HepG2 (cell line): ENCODE measurements around the gene GLB1L3. TPM values are rescaled to one million over a fixed set of nuclear protein-coding genes. Genes with fewer than 3 reads are reported as not detected.

Experiments
- ATAC-seq: fragments of 200-7000 bp; cut with Tn5 transposase; 3 replicates; pipeline ENCODE4 v1.9.1; 2020; ENCODE audit warnings: mild to moderate bottlenecking, moderate library complexity
- BruUV-seq: library from RNA; stranded (reverse); fragments of 400-500 nt; replicated peaks from 2 replicates; lab custom pipeline; 2021; lab: Mats Ljungman, UMichigan
- CTCF ChIA-PET: fragments of 300-600 bp; formaldehyde crosslinking; extraction: SDS; loops from one replicate; lab custom pipeline; 2021; ENCODE audit warnings: low total read pairs, inconsistent platforms, low intra/inter-chr PET ratio; lab: Yijun Ruan, JAX
- POLR2A ChIA-PET: fragments of 350-600 bp; sonication (Branson Sonifier 250); formaldehyde crosslinking; loops from one replicate; lab custom pipeline; 2020; ENCODE audit warnings: antibody characterized with exemption, inconsistent platforms; lab: Yijun Ruan, JAX
- DNase-seq: peaks from one replicate; pipeline ENCODE4 v3.0.0-alpha.2; 2015; ENCODE audit warnings: low spot score
- FAIRE-seq: peaks from 3 replicates; lab custom pipeline; 2011; peaks lifted over from hg19 to GRCh38; lab: Jason Lieb, UNC
- H2AFZ ChIP-seq: one replicate; pipeline ENCODE4 v1.6.1; 2011; ENCODE audit warnings: low read length, inconsistent platforms
- H3K27ac ChIP-seq: fragments of 300-600 bp; 3 replicates; pipeline ENCODE4 v1.8.0; 2011; ENCODE audit warnings: mixed run types, mild to moderate bottlenecking, mixed read lengths, low read length, inconsistent platforms; ENCODE audit not compliant: insufficient read depth; ENCODE audit errors: extremely low read length
- H3K27me3 ChIP-seq, 2 experiments: fragments of 200-600 bp in 1 of 2; 2 replicates in 1 of 2; 3 replicates in 1 of 2; pipeline versions ENCODE4 v1.6.0 to v1.8.0; 2011; ENCODE audit warnings: low read length in 2 of 2, mild to moderate bottlenecking in 2 of 2, moderate library complexity in 2 of 2, inconsistent platforms in 1 of 2; ENCODE audit not compliant: insufficient read depth in 2 of 2, control insufficient read depth in 1 of 2
- H3K36me3 ChIP-seq, 2 experiments: fragments of 200-600 bp in 1 of 2; replicated peaks in 1 of 2; 2 replicates in 1 of 2; 3 replicates in 1 of 2; pipeline versions ENCODE4 v1.5.1 to v1.8.0; 2011; ENCODE audit warnings: low read length in 2 of 2, inconsistent platforms in 1 of 2; ENCODE audit not compliant: insufficient read depth in 2 of 2, control insufficient read depth in 1 of 2
- H3K4me1 ChIP-seq: 2 replicates; pipeline ENCODE4 v1.5.1; 2012; ENCODE audit warnings: low read length, inconsistent platforms; ENCODE audit not compliant: insufficient read depth
- H3K4me2 ChIP-seq: 2 replicates; pipeline ENCODE4 v1.6.0; 2011; ENCODE audit warnings: low read depth, low read length, inconsistent platforms
- H3K4me3 ChIP-seq, 3 experiments: fragments of 200-600 bp in 1 of 3; sonication (generic), shearing (Covaris generic) in 1 of 3; replicated peaks in 1 of 3; 2 replicates each; pipeline ENCODE4 v1.5.1; 2011 to 2016; ENCODE audit warnings: low read length in 3 of 3, inconsistent platforms in 2 of 3, low read depth in 2 of 3, mild to moderate bottlenecking in 2 of 3, control low read depth in 1 of 3, mixed read lengths in 1 of 3; ENCODE audit not compliant: insufficient read depth in 1 of 3
- H3K79me2 ChIP-seq: one replicate; pipeline ENCODE4 v1.6.1; 2011; ENCODE audit warnings: low read length, inconsistent platforms; ENCODE audit not compliant: insufficient read depth
- H3K9ac ChIP-seq: 2 replicates; pipeline ENCODE4 v1.6.0; 2011; ENCODE audit warnings: mild to moderate bottlenecking, low read depth, low read length, inconsistent platforms; ENCODE audit not compliant: insufficient read depth
- H3K9me3 ChIP-seq: 2 replicates; pipeline ENCODE4 v1.5.1; 2012; ENCODE audit warnings: mild to moderate bottlenecking, low read length
- H4K20me1 ChIP-seq: 2 replicates; pipeline ENCODE4 v1.6.0; 2011; ENCODE audit warnings: inconsistent platforms, mild to moderate bottlenecking, low read length, moderate library complexity; ENCODE audit not compliant: insufficient read depth
- BRCA1 ChIP-seq: sonication (generic); formaldehyde crosslinking; IDR thresholded peaks from 2 replicates; pipeline ENCODE4 v1.4.0; 2020; ENCODE audit warnings: missing genetic modification reagents
- CC2D1A ChIP-seq: sonication (generic); formaldehyde crosslinking; IDR thresholded peaks from 2 replicates; pipeline ENCODE4 v1.8.1; 2023; ENCODE audit warnings: mild to moderate bottlenecking, missing genetic modification reagents
- HDAC6 ChIP-seq: fragments of 200-600 bp; sonication (generic); IDR thresholded peaks from 2 replicates; pipeline ENCODE4 v1.7.0; 2017; ENCODE audit warnings: mild to moderate bottlenecking, antibody characterized with exemption, low read length, low read depth
- NR2C2 ChIP-seq: sonication (generic); formaldehyde crosslinking; IDR thresholded peaks from 2 replicates; pipeline ENCODE4 v1.4.0; 2020; ENCODE audit warnings: missing genetic modification reagents, mild to moderate bottlenecking, moderate library complexity, borderline replicate concordance
- POLR2AphosphoS2 ChIP-seq: IDR thresholded peaks from 2 replicates; pipeline ENCODE4 v1.6.1; 2011; ENCODE audit warnings: low read depth, low read length, improper control_type of control experiment
- TCF7 ChIP-seq: sonication (generic); IDR thresholded peaks from 2 replicates; pipeline ENCODE4 v1.6.1; 2016; ENCODE audit warnings: antibody characterized with exemption, low read depth
- ZFP1 ChIP-seq: IDR thresholded peaks from 2 replicates; pipeline ENCODE4 v1.6.1; 2016
- ZFP82 ChIP-seq: sonication (generic); formaldehyde crosslinking; IDR thresholded peaks from 2 replicates; pipeline ENCODE4 v1.5.1; 2020; ENCODE audit warnings: mild to moderate bottlenecking, missing genetic modification reagents, borderline replicate concordance
- ZMYM3 ChIP-seq: sonication (generic); formaldehyde crosslinking; IDR thresholded peaks from 2 replicates; pipeline ENCODE4 v1.5.1; 2020; ENCODE audit warnings: mild to moderate bottlenecking, missing genetic modification reagents
- ZNF101 ChIP-seq: sonication (generic); formaldehyde crosslinking; IDR thresholded peaks from 2 replicates; pipeline ENCODE4 v1.4.0; 2020; ENCODE audit warnings: mild to moderate bottlenecking, low read depth, missing genetic modification reagents, borderline replicate concordance
- ZNF383 ChIP-seq: sonication (generic); formaldehyde crosslinking; IDR thresholded peaks from 2 replicates; pipeline ENCODE4 v1.4.0; 2020; ENCODE audit warnings: missing genetic modification reagents, mild to moderate bottlenecking, borderline replicate concordance
- ZNF564 ChIP-seq: sonication (generic); formaldehyde crosslinking; IDR thresholded peaks from 2 replicates; pipeline ENCODE4 v1.8.1; 2023; ENCODE audit warnings: mild to moderate bottlenecking, missing genetic modification reagents
- ZNF616 ChIP-seq: sonication (generic); formaldehyde crosslinking; IDR thresholded peaks from 2 replicates; pipeline ENCODE4 v1.5.0; 2020; ENCODE audit warnings: low read depth, mild to moderate bottlenecking, missing genetic modification reagents
- ZNF776 ChIP-seq: sonication (generic); formaldehyde crosslinking; IDR thresholded peaks from 2 replicates; pipeline ENCODE4 v1.4.0; 2020; ENCODE audit warnings: mild to moderate bottlenecking, missing genetic modification reagents
- ZNF879 ChIP-seq: sonication (generic); formaldehyde crosslinking; IDR thresholded peaks from 2 replicates; pipeline ENCODE4 v1.8.1; 2023; ENCODE audit warnings: missing genetic modification reagents
- ZSCAN22 ChIP-seq: sonication (generic); formaldehyde crosslinking; IDR thresholded peaks from 2 replicates; pipeline ENCODE4 v1.4.0; 2020; ENCODE audit warnings: mild to moderate bottlenecking, missing genetic modification reagents
- WGBS: methylation state at CpG from one replicate; pipeline ENCODE4 v1.1.6; 2017; ENCODE audit warnings: low lambda C conversion rate; 5-methylcytosine and 5-hydroxymethylcytosine counted together
- in situ Hi-C: cut with HindIII; loops from 2 replicates; pipeline ENCODE4 v1.10.0; 2017; ENCODE audit warnings: low pct_unique_long_range_greater_than_20kb; ENCODE audit not compliant: extremely low pct_ligation_motif_present
- intact Hi-C: fragments of 100-400 bp; cut with micrococcal nuclease; formaldehyde crosslinking; loops from one replicate; pipeline ENCODE4 v1.10.0; 2022; ENCODE audit not compliant: unreplicated experiment
- polyA plus RNA-seq, 8 experiments: library from polyadenylated mRNA; depleted of rRNA in 3 of 8; stranded (reverse) in 7 of 8; unstranded in 1 of 8; fragments of >200 nt; fragmentation: Illumina TruSeq in 4 of 8; extraction: Trizol in 4 of 8; gene quantifications; 2 replicates each; pipeline versions ENCODE4 v1.2.1 to v1.2.3, GENCODE V29; 2011 to 2016; ENCODE audit warnings: low read depth in 4 of 8, missing spikeins in 1 of 8, mixed read lengths in 1 of 8; ENCODE audit not compliant: insufficient read depth in 1 of 8
- total RNA-seq, 5 experiments: library from RNA; depleted of rRNA; stranded (reverse); fragments of >200 nt; fragmentation: Illumina TruSeq; extraction: Trizol; gene quantifications; 2 replicates each; pipeline ENCODE4 v1.2.3, GENCODE V29; 2016; ENCODE audit warnings: low read depth in 1 of 5
- TF ChIP-seq, protein P1 (sequence below): IDR thresholded peaks from 2 replicates; pipeline ENCODE4 v1.6.1; 2016; ENCODE audit warnings: low read depth, missing genetic modification reagents, missing compliant biosample characterization
- TF ChIP-seq, protein P2 (sequence below): sonication (generic); formaldehyde crosslinking; IDR thresholded peaks from 2 replicates; pipeline ENCODE4 v1.5.1; 2020; ENCODE audit warnings: mild to moderate bottlenecking, missing genetic modification reagents, moderate library complexity

GLB1L3 gene
- total and polyA plus RNA-seq, 2 of the 13 experiments (the other 11 are each of a cell fraction or from before 2014, with no cell fraction given) = not detected

DNA sequence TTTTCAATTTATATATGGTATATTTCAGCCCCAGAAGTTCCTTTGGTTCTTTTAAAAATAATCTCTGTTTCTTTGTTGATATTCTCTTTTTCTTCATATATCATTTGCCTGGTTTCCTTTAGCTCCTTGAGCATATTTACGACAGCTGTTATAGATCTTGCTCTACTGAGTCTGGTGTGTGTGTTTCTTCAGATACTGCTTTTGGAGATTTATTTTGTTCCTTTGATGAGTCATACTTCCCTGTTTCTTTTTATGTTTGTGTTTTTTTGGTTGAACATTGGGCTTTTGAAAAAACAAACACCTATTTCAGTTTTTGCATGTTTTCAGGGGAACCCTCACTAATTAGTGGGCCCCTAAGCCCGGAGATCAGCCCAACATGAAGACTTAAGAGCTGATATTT is 79.0 kb downstream of the GLB1L3 start:
- BruUV-seq = no TSS peak
- WGBS = 4% methylated on average over 2 of the region's 2 CpGs

More for the DNA sequence above, 79.0 kb downstream of the GLB1L3 start:
- intact Hi-C loops (no loop called here), in situ Hi-C loops (no loop called here)
- H3K4me2 ChIP-seq = no peak overlapping the region
- ChIA-PET CTCF (no interaction called here), POLR2A (no interaction called here)
- DNase-seq = no peak
- no peak overlapping the region for H3K9ac ChIP-seq
- H3K4me1 ChIP-seq = peaks cover 5% of the 10 kb centered on the region
- H4K20me1 ChIP-seq = no peaks in the 10 kb centered on the region
- no peak overlapping the region for H3K27ac ChIP-seq
- H3K4me3 ChIP-seq = no peak overlapping the region
- H3K79me2 ChIP-seq = no peaks in the 10 kb centered on the region
- no peaks in the 10 kb centered on the region for H3K36me3 ChIP-seq
- H2AFZ ChIP-seq = no peak overlapping the region
- no peak for FAIRE-seq
- TF ChIP-seq, protein P1, sequence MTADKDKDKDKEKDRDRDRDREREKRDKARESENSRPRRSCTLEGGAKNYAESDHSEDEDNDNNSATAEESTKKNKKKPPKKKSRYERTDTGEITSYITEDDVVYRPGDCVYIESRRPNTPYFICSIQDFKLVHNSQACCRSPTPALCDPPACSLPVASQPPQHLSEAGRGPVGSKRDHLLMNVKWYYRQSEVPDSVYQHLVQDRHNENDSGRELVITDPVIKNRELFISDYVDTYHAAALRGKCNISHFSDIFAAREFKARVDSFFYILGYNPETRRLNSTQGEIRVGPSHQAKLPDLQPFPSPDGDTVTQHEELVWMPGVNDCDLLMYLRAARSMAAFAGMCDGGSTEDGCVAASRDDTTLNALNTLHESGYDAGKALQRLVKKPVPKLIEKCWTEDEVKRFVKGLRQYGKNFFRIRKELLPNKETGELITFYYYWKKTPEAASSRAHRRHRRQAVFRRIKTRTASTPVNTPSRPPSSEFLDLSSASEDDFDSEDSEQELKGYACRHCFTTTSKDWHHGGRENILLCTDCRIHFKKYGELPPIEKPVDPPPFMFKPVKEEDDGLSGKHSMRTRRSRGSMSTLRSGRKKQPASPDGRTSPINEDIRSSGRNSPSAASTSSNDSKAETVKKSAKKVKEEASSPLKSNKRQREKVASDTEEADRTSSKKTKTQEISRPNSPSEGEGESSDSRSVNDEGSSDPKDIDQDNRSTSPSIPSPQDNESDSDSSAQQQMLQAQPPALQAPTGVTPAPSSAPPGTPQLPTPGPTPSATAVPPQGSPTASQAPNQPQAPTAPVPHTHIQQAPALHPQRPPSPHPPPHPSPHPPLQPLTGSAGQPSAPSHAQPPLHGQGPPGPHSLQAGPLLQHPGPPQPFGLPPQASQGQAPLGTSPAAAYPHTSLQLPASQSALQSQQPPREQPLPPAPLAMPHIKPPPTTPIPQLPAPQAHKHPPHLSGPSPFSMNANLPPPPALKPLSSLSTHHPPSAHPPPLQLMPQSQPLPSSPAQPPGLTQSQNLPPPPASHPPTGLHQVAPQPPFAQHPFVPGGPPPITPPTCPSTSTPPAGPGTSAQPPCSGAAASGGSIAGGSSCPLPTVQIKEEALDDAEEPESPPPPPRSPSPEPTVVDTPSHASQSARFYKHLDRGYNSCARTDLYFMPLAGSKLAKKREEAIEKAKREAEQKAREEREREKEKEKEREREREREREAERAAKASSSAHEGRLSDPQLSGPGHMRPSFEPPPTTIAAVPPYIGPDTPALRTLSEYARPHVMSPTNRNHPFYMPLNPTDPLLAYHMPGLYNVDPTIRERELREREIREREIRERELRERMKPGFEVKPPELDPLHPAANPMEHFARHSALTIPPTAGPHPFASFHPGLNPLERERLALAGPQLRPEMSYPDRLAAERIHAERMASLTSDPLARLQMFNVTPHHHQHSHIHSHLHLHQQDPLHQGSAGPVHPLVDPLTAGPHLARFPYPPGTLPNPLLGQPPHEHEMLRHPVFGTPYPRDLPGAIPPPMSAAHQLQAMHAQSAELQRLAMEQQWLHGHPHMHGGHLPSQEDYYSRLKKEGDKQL (CRISPR knock-in tag) = no peak
- TF ChIP-seq CC2D1A (no peak), TCF7 (no peak), NR2C2 (no peak), ZNF616 (CRISPR knock-in tag) (no peak), ZSCAN22 (CRISPR knock-in tag) (no peak), ZNF564 (CRISPR knock-in tag) (no peak), ZFP82 (CRISPR knock-in tag) (no peak), ZMYM3 (CRISPR knock-in tag) (no peak), ZNF383 (no peak), HDAC6 (no peak), POLR2AphosphoS2 (no peak), ZNF879 (CRISPR knock-in tag) (no peak), ZFP1 (CRISPR knock-in tag) (no peak), ZNF101 (CRISPR knock-in tag) (no peak), ZNF776 (no peak), BRCA1 (CRISPR knock-in tag) (no peak)
- TF ChIP-seq, protein P2, sequence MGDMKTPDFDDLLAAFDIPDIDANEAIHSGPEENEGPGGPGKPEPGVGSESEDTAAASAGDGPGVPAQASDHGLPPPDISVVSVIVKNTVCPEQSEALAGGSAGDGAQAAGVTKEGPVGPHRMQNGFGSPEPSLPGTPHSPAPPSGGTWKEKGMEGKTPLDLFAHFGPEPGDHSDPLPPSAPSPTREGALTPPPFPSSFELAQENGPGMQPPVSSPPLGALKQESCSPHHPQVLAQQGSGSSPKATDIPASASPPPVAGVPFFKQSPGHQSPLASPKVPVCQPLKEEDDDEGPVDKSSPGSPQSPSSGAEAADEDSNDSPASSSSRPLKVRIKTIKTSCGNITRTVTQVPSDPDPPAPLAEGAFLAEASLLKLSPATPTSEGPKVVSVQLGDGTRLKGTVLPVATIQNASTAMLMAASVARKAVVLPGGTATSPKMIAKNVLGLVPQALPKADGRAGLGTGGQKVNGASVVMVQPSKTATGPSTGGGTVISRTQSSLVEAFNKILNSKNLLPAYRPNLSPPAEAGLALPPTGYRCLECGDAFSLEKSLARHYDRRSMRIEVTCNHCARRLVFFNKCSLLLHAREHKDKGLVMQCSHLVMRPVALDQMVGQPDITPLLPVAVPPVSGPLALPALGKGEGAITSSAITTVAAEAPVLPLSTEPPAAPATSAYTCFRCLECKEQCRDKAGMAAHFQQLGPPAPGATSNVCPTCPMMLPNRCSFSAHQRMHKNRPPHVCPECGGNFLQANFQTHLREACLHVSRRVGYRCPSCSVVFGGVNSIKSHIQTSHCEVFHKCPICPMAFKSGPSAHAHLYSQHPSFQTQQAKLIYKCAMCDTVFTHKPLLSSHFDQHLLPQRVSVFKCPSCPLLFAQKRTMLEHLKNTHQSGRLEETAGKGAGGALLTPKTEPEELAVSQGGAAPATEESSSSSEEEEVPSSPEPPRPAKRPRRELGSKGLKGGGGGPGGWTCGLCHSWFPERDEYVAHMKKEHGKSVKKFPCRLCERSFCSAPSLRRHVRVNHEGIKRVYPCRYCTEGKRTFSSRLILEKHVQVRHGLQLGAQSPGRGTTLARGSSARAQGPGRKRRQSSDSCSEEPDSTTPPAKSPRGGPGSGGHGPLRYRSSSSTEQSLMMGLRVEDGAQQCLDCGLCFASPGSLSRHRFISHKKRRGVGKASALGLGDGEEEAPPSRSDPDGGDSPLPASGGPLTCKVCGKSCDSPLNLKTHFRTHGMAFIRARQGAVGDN (CRISPR knock-in tag) = no peak
- no peak for ATAC-seq
- peaks cover 8 to 41% of the 10 kb centered on the region in 2 experiments for H3K27me3 ChIP-seq
- H3K9me3 ChIP-seq = no peaks in the 10 kb centered on the region
